GM12878 (cell line): Measurements from ENCODE around the gene BTBD7. TPM values are rescaled to one million over a fixed set of nuclear protein-coding genes. Genes with fewer than 3 reads are reported as not detected.

Experiments used
- ATAC-seq: fragments of 200-7000 bp; cut with Tn5 transposase; 3 replicates; pipeline ENCODE4 v1.9.1; 2020; ENCODE audit warnings: mild to moderate bottlenecking, moderate library complexity
- BruUV-seq: library from RNA; stranded (reverse); fragments of 400-500 nt; replicated peaks from 2 replicates; lab custom pipeline; 2021; lab: Mats Ljungman, UMichigan
- CTCF ChIA-PET: fragments of 300-600 bp; sonication (Branson Sonifier 250); formaldehyde crosslinking; extraction: SDS; loops from one replicate; lab custom pipeline; 2021; ENCODE audit warnings: inconsistent platforms; lab: Yijun Ruan, JAX
- POLR2A ChIA-PET: fragments of 350-600 bp; formaldehyde crosslinking; extraction: SDS; loops from one replicate; lab custom pipeline; 2021; ENCODE audit warnings: inconsistent platforms; lab: Charles Lee
- RAD21 ChIA-PET: fragments of 300-600 bp; sonication (Branson Sonifier 250); formaldehyde crosslinking; loops from one replicate; lab custom pipeline; 2023; ENCODE audit warnings: antibody characterized with exemption; ENCODE audit not compliant: unreplicated experiment; lab: Charles Lee
- SMC1A ChIA-PET: fragments of 300-600 bp; sonication (Branson Sonifier 250); formaldehyde crosslinking; loops from one replicate; lab custom pipeline; 2023; ENCODE audit not compliant: unreplicated experiment, uncharacterized antibody; lab: Charles Lee
- DNase-seq: peaks from one replicate; pipeline ENCODE4 v3.0.0-alpha.2; 2011; ENCODE audit warnings: low read depth, low spot score
- FAIRE-seq: peaks from 3 replicates; lab custom pipeline; 2011; peaks lifted over from hg19 to GRCh38; lab: Jason Lieb, UNC
- H2AFZ ChIP-seq: 2 replicates; pipeline ENCODE4 v1.6.0; 2011; ENCODE audit warnings: low read depth, low read length, control low read depth; ENCODE audit not compliant: control insufficient read depth
- H3K27ac ChIP-seq: 2 replicates; pipeline ENCODE4 v1.5.1; 2011; ENCODE audit warnings: control low read depth; ENCODE audit not compliant: control insufficient read depth, insufficient read depth
- H3K27me3 ChIP-seq, 2 experiments: replicated peaks in 1 of 2; 2 replicates each; pipeline versions ENCODE4 v1.6.0 to v1.6.1; 2011; ENCODE audit warnings: low read length in 1 of 2; ENCODE audit not compliant: control insufficient read depth in 2 of 2, insufficient read depth in 2 of 2
- H3K36me3 ChIP-seq, 2 experiments: 2 replicates each; pipeline ENCODE4 v1.5.1; 2011; ENCODE audit warnings: low read length in 1 of 2; ENCODE audit not compliant: control insufficient read depth in 2 of 2, insufficient read depth in 2 of 2
- H3K4me1 ChIP-seq: 2 replicates; pipeline ENCODE4 v1.6.1; 2011; ENCODE audit warnings: mild to moderate bottlenecking, low read length, moderate library complexity, mixed read lengths; ENCODE audit not compliant: control insufficient read depth, insufficient read depth
- H3K4me2 ChIP-seq: 2 replicates; pipeline ENCODE4 v1.6.0; 2011; ENCODE audit warnings: control low read depth; ENCODE audit not compliant: control insufficient read depth, insufficient read depth
- H3K4me3 ChIP-seq: fragments of 200-600 bp; sonication (generic); 2 replicates; pipeline ENCODE4 v1.5.1; 2016
- H3K79me2 ChIP-seq: 2 replicates; pipeline ENCODE4 v1.6.0; 2011; ENCODE audit warnings: low read length; ENCODE audit not compliant: control insufficient read depth, insufficient read depth
- H3K9ac ChIP-seq: 2 replicates; pipeline ENCODE4 v1.8.0; 2011; ENCODE audit warnings: low read length, control low read depth, mixed read lengths; ENCODE audit not compliant: control insufficient read depth, insufficient read depth
- H3K9me3 ChIP-seq: replicated peaks from 3 replicates; pipeline ENCODE4 v1.5.1; 2011; ENCODE audit warnings: mild to moderate bottlenecking, low read length; ENCODE audit not compliant: control insufficient read depth, insufficient read depth
- H4K20me1 ChIP-seq: 2 replicates; pipeline ENCODE4 v1.6.0; 2011; ENCODE audit not compliant: control insufficient read depth, insufficient read depth
- ATF7 ChIP-seq: fragments of 450-650 bp; IDR thresholded peaks from 2 replicates; pipeline ENCODE4 v1.6.1; 2016; ENCODE audit warnings: low read depth, mild to moderate bottlenecking
- FOXK2 ChIP-seq: fragments of 450-650 bp; IDR thresholded peaks from 2 replicates; pipeline ENCODE4 v1.6.1; 2017; ENCODE audit warnings: mild to moderate bottlenecking, moderate library complexity
- HDGF ChIP-seq: fragments of 450-650 bp; IDR thresholded peaks from 2 replicates; pipeline ENCODE4 v1.6.1; 2016; ENCODE audit warnings: antibody characterized with exemption
- JUNB ChIP-seq: IDR thresholded peaks from 2 replicates; pipeline ENCODE4 v1.6.1; 2016; ENCODE audit warnings: antibody characterized with exemption, mild to moderate bottlenecking
- NFIC ChIP-seq: IDR thresholded peaks from 2 replicates; pipeline ENCODE4 v1.6.1; 2012; ENCODE audit warnings: low read depth, mild to moderate bottlenecking, inconsistent platforms, low read length, moderate library complexity
- NFYA ChIP-seq: IDR thresholded peaks from 2 replicates; pipeline ENCODE4 v1.6.1; 2011; ENCODE audit warnings: low read depth, mild to moderate bottlenecking, low read length, improper control_type of control experiment, borderline replicate concordance
- POLR2A ChIP-seq: IDR thresholded peaks from 2 replicates; pipeline ENCODE4 v1.6.1; 2011; ENCODE audit warnings: low read depth, mild to moderate bottlenecking, low read length
- SPI1 ChIP-seq: IDR thresholded peaks from 2 replicates; pipeline ENCODE4 v1.6.1; 2011; ENCODE audit warnings: low read depth, mild to moderate bottlenecking, low read length, moderate library complexity, borderline replicate concordance; ENCODE audit not compliant: insufficient read depth
- STAT1 ChIP-seq: fragments of 450-650 bp; conservative IDR thresholded peaks from 2 replicates; pipeline ENCODE4 v1.6.1; 2014; ENCODE audit warnings: antibody characterized with exemption, mild to moderate bottlenecking
- TAF1 ChIP-seq: IDR thresholded peaks from 2 replicates; pipeline ENCODE4 v1.6.1; 2011; ENCODE audit warnings: mild to moderate bottlenecking, low read depth, low read length, borderline replicate concordance
- TBL1XR1 ChIP-seq: IDR thresholded peaks from 2 replicates; pipeline ENCODE4 v1.6.1; 2012; ENCODE audit warnings: low read depth, low read length, improper control_type of control experiment
- WRNIP1 ChIP-seq: IDR thresholded peaks from 2 replicates; pipeline ENCODE4 v1.6.1; 2011; ENCODE audit warnings: low read depth, low read length, improper control_type of control experiment, borderline replicate concordance
- YBX1 ChIP-seq: fragments of 450-650 bp; IDR thresholded peaks from 2 replicates; pipeline ENCODE4 v1.6.1; 2016; ENCODE audit warnings: antibody characterized with exemption
- ZNF207 ChIP-seq: fragments of 450-650 bp; IDR thresholded peaks from 2 replicates; pipeline ENCODE4 v1.6.1; 2014; ENCODE audit warnings: antibody characterized with exemption, mild to moderate bottlenecking, borderline replicate concordance
- ZNF622 ChIP-seq: fragments of 450-650 bp; IDR thresholded peaks from 2 replicates; pipeline ENCODE4 v1.6.1; 2017; ENCODE audit warnings: mild to moderate bottlenecking, inconsistent platforms
- WGBS: methylation state at CpG from one replicate; pipeline ENCODE4 v1.1.6; 2016; ENCODE audit warnings: low lambda C conversion rate; ENCODE audit not compliant: insufficient replicate concordance, insufficient coverage; ENCODE audit errors: missing lambda C conversion rate; 5-methylcytosine and 5-hydroxymethylcytosine counted together
- in situ Hi-C: fragments of 300-500 bp; cut with MboI; formaldehyde crosslinking; loops from 9 replicates; pipeline ENCODE4 v1.14.3; 2018; ENCODE audit warnings: mixed read lengths
- intact Hi-C: fragments of 100-400 bp; cut with micrococcal nuclease; formaldehyde crosslinking; loops from one replicate; pipeline ENCODE4 v1.14.2; 2022; ENCODE audit not compliant: unreplicated experiment
- polyA plus RNA-seq, 11 experiments: library from polyadenylated mRNA; depleted of rRNA in 4 of 11; unstranded in 6 of 11; stranded (reverse) in 5 of 11; fragments of >200 nt; fragmentation: Nextera tagmentation in 4 of 11; fragmentation: Illumina TruSeq in 1 of 11; extraction: Ambion mirVana in 4 of 11; extraction: Trizol in 1 of 11; gene quantifications; 1 replicate in 1 of 11; 2 replicates in 10 of 11; pipeline versions ENCODE4 v1.2.1 to v1.2.3, GENCODE V29; 2011 to 2016; ENCODE audit warnings: inconsistent platforms in 2 of 11, missing spikeins in 2 of 11, low read depth in 1 of 11
- total RNA-seq, 4 experiments: library from RNA; depleted of rRNA in 3 of 4; stranded (reverse); fragments of >200 nt in 3 of 4; fragmentation: Illumina TruSeq in 1 of 4; extraction: Trizol in 1 of 4; gene quantifications; 2 replicates each; pipeline versions ENCODE4 v1.2.1 to v1.2.3, GENCODE V29; 2013 to 2021
- TF ChIP-seq, protein P1 (sequence below): fragments of 150-350 bp; IDR thresholded peaks from 2 replicates; pipeline ENCODE4 v1.6.1; 2014; ENCODE audit warnings: mild to moderate bottlenecking, low read depth, low read length
- TF ChIP-seq, protein P2 (sequence below): IDR thresholded peaks from 2 replicates; pipeline ENCODE4 v1.6.1; 2012; ENCODE audit warnings: improper control_type of control experiment, low read depth, low read length; ENCODE audit not compliant: insufficient replicate concordance

The BTBD7 gene
- total and polyA plus RNA-seq, 10 of the 15 experiments (the other 5 are each of a cell fraction or from before 2014, with no cell fraction given), result 3.6 to 17.0 (median 9.6) TPM

DNA sequence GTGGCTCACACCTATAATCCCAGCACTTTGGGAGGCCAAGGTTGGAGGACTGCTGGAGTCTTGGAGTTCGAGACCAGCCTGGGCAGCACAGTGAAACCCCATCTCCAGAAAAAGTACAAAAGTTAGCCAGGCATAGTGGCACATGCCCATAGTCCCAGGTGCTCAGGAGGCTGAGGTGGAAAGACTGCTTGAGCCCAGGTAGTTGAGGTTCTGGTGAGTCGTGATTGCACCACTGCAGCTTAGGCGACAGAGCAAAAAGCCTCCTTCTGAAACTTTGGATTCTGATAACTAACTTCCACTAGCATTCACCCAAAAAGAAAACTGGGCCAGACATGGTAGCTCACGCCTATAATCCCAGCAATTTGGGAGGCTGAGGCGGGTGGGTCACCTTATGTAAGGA lies 6.6 kb downstream of the BTBD7 start:
- H3K9me3 ChIP-seq, result no peaks in the 10 kb centered on the region; the same call in 2 of the 3 replicates
- no peak overlapping the region for H3K9ac ChIP-seq
- WGBS, result 99% methylated on average over 5 of the region's 5 CpGs
- H3K27ac ChIP-seq, result no peak overlapping the region
- peaks cover 94% of the 10 kb centered on the region for H3K79me2 ChIP-seq
- intact Hi-C loops (no loop called here), in situ Hi-C loops (no loop called here)
- no peak overlapping the region for H3K4me2 ChIP-seq
- RAD21 ChIA-PET, result no interaction called here
- peaks cover 0 to 3% of the 10 kb centered on the region in 2 experiments; a peak in 2 of 4 replicates for H3K36me3 ChIP-seq
- SMC1A ChIA-PET, result interaction anchor here (1.9 kb wide), 1 partner anchor 43 kb away, joined by 6 read pairs; no protein-coding TSS in a partner anchor
- H3K4me3 ChIP-seq, result no peak overlapping the region
- TF ChIP-seq JUNB (no peak), YBX1 (no peak), SPI1 (no peak), TBL1XR1 (no peak), TAF1 (no peak), POLR2A (no peak), ZNF622 (no peak), FOXK2 (no peak), ATF7 (no peak), HDGF (no peak), NFYA (no peak), ZNF207 (no peak), WRNIP1 (no peak), NFIC (no peak), STAT1 (no peak)
- TF ChIP-seq, protein P1, sequence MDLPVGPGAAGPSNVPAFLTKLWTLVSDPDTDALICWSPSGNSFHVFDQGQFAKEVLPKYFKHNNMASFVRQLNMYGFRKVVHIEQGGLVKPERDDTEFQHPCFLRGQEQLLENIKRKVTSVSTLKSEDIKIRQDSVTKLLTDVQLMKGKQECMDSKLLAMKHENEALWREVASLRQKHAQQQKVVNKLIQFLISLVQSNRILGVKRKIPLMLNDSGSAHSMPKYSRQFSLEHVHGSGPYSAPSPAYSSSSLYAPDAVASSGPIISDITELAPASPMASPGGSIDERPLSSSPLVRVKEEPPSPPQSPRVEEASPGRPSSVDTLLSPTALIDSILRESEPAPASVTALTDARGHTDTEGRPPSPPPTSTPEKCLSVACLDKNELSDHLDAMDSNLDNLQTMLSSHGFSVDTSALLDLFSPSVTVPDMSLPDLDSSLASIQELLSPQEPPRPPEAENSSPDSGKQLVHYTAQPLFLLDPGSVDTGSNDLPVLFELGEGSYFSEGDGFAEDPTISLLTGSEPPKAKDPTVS, result no peak
- TF ChIP-seq, protein P2, sequence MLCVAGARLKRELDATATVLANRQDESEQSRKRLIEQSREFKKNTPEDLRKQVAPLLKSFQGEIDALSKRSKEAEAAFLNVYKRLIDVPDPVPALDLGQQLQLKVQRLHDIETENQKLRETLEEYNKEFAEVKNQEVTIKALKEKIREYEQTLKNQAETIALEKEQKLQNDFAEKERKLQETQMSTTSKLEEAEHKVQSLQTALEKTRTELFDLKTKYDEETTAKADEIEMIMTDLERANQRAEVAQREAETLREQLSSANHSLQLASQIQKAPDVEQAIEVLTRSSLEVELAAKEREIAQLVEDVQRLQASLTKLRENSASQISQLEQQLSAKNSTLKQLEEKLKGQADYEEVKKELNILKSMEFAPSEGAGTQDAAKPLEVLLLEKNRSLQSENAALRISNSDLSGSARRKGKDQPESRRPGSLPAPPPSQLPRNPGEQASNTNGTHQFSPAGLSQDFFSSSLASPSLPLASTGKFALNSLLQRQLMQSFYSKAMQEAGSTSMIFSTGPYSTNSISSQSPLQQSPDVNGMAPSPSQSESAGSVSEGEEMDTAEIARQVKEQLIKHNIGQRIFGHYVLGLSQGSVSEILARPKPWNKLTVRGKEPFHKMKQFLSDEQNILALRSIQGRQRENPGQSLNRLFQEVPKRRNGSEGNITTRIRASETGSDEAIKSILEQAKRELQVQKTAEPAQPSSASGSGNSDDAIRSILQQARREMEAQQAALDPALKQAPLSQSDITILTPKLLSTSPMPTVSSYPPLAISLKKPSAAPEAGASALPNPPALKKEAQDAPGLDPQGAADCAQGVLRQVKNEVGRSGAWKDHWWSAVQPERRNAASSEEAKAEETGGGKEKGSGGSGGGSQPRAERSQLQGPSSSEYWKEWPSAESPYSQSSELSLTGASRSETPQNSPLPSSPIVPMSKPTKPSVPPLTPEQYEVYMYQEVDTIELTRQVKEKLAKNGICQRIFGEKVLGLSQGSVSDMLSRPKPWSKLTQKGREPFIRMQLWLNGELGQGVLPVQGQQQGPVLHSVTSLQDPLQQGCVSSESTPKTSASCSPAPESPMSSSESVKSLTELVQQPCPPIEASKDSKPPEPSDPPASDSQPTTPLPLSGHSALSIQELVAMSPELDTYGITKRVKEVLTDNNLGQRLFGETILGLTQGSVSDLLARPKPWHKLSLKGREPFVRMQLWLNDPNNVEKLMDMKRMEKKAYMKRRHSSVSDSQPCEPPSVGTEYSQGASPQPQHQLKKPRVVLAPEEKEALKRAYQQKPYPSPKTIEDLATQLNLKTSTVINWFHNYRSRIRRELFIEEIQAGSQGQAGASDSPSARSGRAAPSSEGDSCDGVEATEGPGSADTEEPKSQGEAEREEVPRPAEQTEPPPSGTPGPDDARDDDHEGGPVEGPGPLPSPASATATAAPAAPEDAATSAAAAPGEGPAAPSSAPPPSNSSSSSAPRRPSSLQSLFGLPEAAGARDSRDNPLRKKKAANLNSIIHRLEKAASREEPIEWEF, result no peak
- no peak overlapping the region for H2AFZ ChIP-seq
- FAIRE-seq, result no peak
- CTCF ChIA-PET, result interaction anchor here (1.8 kb wide), 1 partner anchor 9 kb away, joined by 9 read pairs; no protein-coding TSS in a partner anchor
- DNase-seq, result no peak
- POLR2A ChIA-PET, result no interaction called here
- H3K27me3 ChIP-seq, result no peaks in the 10 kb centered on the region
- BruUV-seq, result no TSS peak
- 0 out of 2 replicates have a peak, but pooled peaks cover 4% of the 10 kb centered on the region for H4K20me1 ChIP-seq
- H3K4me1 ChIP-seq, result peaks cover 14% of the 10 kb centered on the region
- ATAC-seq, result no peak
